ENCODE data around the gene SUCO. TPM values are rescaled to one million over a fixed set of nuclear protein-coding genes. Genes with fewer than 3 reads are reported as not detected.

The SUCO gene
- total and polyA plus RNA-seq, 2 donors (not counting 3 experiments of a cell fraction or from before 2014, with no cell fraction given) = 5.1 to 27.2 TPM

- ChIA-PET CTCF (interaction anchor here (1.6 kb wide), 1 partner anchor 80 kb away, joined by 6 read pairs; no protein-coding TSS in a partner anchor), POLR2A (no interaction called here)
- Histone ChIP-seq H3K9me1 (replicated peaks; ENCODE audit: control insufficient read depth, extremely low read depth, insufficient read depth, low read length) (no peaks in the 10 kb centered on the region), H3K27me3 (ENCODE audit: control insufficient read depth in 2 of 2, insufficient read depth in 2 of 2, low read length in 2 of 2) (peaks cover 4% of the 10 kb centered on the region in 2 experiments), H3K27ac (ENCODE audit: insufficient read depth, low read depth, low read length) (no peak overlapping the region), H3K4me3 (replicated peaks in 1 of 3; ENCODE audit: insufficient read depth in 1 of 3, low read depth in 1 of 3, low read length in 3 of 3) (no peak overlapping the region), H4K20me1 (replicated peaks; ENCODE audit: control insufficient read depth, extremely low read depth, insufficient read depth, low read length) (no peaks in the 10 kb centered on the region), H3K4me2 (ENCODE audit: insufficient read depth, low read length) (no peak overlapping the region), H3K9ac (replicated peaks; ENCODE audit: extremely low read depth, insufficient read depth, low read length) (no peak overlapping the region), H3K9me3 (replicated peaks; ENCODE audit: control insufficient read depth, insufficient read depth, low read length) (no peaks in the 10 kb centered on the region), H3K79me2 (ENCODE audit: control insufficient read depth, insufficient read depth, low read length) (no peaks in the 10 kb centered on the region), H3K36me3 (ENCODE audit: control insufficient read depth in 2 of 2, extremely low read depth in 1 of 2, insufficient read depth in 2 of 2, low read length in 2 of 2) (no peaks in the 10 kb centered on the region), H3K4me1 (ENCODE audit: control insufficient read depth, extremely low read depth, insufficient read depth, low read length) (peaks cover 10% of the 10 kb centered on the region), H2AFZ (ENCODE audit: low read depth, low read length) (no peak overlapping the region)
- FAIRE-seq = no peak
- dilution Hi-C loops (cut with MboI; ENCODE audit: extremely low pct_ligation_motif_present, low sequenced_read_pairs) (no loop called here), intact Hi-C loops (cut with micrococcal nuclease) (no loop called here)
- no peak for DNase-seq (ENCODE audit: low read depth, low spot score)
- TF ChIP-seq EZH2 (IDR thresholded peaks at IDR 0.05; ENCODE audit: borderline replicate concordance, low read depth, low read length, severe bottlenecking) = no peak
- no peak for TF ChIP-seq JUN (IDR thresholded peaks at IDR 0.05; ENCODE audit: borderline replicate concordance, insufficient read depth, insufficient read length, low read depth)
- no peak for TF ChIP-seq POLR2A (IDR thresholded peaks at IDR 0.05; ENCODE audit: low read depth, low read length)
- no peak for TF ChIP-seq MAX (IDR thresholded peaks at IDR 0.05; ENCODE audit: insufficient read depth, insufficient read length)
- no peak for TF ChIP-seq MYC (IDR thresholded peaks at IDR 0.05; ENCODE audit: low read depth, low read length)
- no peak for TF ChIP-seq GATA2 (IDR thresholded peaks at IDR 0.05; ENCODE audit: insufficient read depth, insufficient read length, low read depth, low read length)
- no peak for TF ChIP-seq CTCF (IDR thresholded peaks at IDR 0.05; ENCODE audit: extremely low read depth in 1 of 2, insufficient read depth in 1 of 2, low read depth in 1 of 2, low read length in 2 of 2)
- TF ChIP-seq POLR2AphosphoS5 (IDR thresholded peaks at IDR 0.05; ENCODE audit: insufficient read depth, low read depth, low read length) = no peak
- TF ChIP-seq FOS (IDR thresholded peaks at IDR 0.05; ENCODE audit: borderline replicate concordance, insufficient read depth, low read length) = no peak
- no TSS peak for BruUV-seq (replicated peaks)
These were observed 107.2 kb downstream of the SUCO start for GRCh38 chr1:172640111-172640510.
